Parietal lobe (tissue), 1 donor: Measurements from ENCODE around the gene RHBDD3. TPM values are rescaled to one million over a fixed set of nuclear protein-coding genes. Genes with fewer than 3 reads are reported as not detected.

Experiments
- total RNA-seq: library from RNA; depleted of rRNA; stranded (reverse); fragments of >200 nt; gene quantifications from one replicate; pipeline ENCODE4 v1.2.3, GENCODE V29; 2014

The RHBDD3 gene
- total RNA-seq = 26.3 TPM

GRCh38 chr22:29267858-29268510, at the start of gene RHBDD3, which contains the start of gene EWSR1:
Gene RHBDD3 (minus strand): TSS chr22:29267981. CDS start chr22:29265626, 2,355 bp downstream.
Gene EWSR1 (plus strand): TSS chr22:29268268. CDS start chr22:29268337, 69 bp downstream.

GRCh38 chr22:29315286-29316140, 47.7 kb upstream of the RHBDD3 start, which contains the start of gene RASL10A:
Gene RASL10A (minus strand): TSS chr22:29315697. CDS start chr22:29315246, 451 bp downstream.

GRCh38 chr22:29306175-29306834, 38.5 kb upstream of the RHBDD3 start, which contains the start of gene GAS2L1:
Gene GAS2L1 (plus strand): TSS chr22:29306650. CDS start chr22:29308106, 1,456 bp downstream.

Other genes with a start within 250 kb of the RHBDD3 start
- gene C22orf31, start 206.2 kb downstream of the RHBDD3 start, total RNA-seq = not detected
- gene KREMEN1, start 194.9 kb downstream of the RHBDD3 start, total RNA-seq = 11.0 TPM
- gene EMID1, start 62.1 kb downstream of the RHBDD3 start, total RNA-seq = 45.4 TPM
- 331 TPM for gene EWSR1, start 287 bp upstream of the RHBDD3 start, total RNA-seq
- gene GAS2L1, start 38.7 kb upstream of the RHBDD3 start, total RNA-seq = 11.0 TPM
- gene RASL10A, start 47.7 kb upstream of the RHBDD3 start, total RNA-seq = 21.3 TPM
- 54.5 TPM for gene AP1B1, start 120.6 kb upstream of the RHBDD3 start, total RNA-seq
- gene RFPL1, start 170.6 kb upstream of the RHBDD3 start, total RNA-seq = not detected
- 0.63 TPM for gene NEFH, start 212.2 kb upstream of the RHBDD3 start, total RNA-seq